HK-2 (cell line): ENCODE measurements around the gene KLHDC10.
"Not testable (repeated sequence)": the region's sequence is repeated elsewhere in the genome, so short reads cannot be mapped to it uniquely, and the experiment has no call there.

Experiments
- DNase-seq: peaks from one replicate; pipeline ENCODE4 v3.0.0-alpha.2; 2018; ENCODE audit not compliant: unreplicated experiment

KLHDC10 gene, protein sequence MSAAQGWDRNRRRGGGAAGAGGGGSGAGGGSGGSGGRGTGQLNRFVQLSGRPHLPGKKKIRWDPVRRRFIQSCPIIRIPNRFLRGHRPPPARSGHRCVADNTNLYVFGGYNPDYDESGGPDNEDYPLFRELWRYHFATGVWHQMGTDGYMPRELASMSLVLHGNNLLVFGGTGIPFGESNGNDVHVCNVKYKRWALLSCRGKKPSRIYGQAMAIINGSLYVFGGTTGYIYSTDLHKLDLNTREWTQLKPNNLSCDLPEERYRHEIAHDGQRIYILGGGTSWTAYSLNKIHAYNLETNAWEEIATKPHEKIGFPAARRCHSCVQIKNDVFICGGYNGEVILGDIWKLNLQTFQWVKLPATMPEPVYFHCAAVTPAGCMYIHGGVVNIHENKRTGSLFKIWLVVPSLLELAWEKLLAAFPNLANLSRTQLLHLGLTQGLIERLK

DNA sequence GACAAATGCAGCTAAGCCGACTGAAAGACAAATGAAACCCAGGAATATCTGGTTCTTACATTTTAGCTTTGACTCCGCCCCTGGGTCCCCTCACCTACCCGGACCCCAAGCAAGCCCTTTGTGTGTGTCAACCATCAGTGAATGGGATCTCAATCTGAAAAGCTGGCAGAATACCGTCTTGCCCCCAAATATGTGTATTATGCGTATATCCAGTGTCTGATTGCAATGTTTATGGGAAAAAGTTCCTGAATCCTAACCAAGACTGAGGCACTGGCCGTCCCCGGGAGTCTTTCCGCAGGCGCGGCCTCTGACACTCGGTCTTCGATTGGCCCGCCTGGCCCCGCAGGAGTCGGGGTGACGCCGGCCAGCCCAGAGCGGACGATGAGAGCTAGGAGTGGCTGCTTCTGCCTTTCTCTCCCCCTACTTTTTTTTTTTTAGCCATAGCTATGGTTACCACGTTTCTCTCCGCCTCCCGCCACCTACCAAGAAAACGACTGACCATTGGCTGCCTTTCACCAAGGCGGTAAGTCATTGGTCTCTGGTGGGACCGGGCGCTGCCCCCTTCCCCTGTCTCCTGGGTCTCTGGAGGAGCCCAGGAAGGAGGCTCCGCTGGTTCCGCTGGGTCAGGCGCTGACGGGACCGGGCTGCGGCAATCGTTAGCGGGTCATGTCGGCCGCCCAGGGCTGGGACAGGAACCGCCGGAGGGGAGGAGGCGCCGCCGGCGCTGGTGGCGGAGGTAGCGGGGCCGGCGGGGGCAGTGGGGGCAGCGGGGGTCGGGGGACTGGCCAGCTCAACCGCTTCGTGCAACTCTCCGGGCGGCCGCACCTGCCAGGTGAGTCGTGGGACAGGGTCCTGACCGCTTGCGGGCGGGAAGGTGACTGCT, at the start of gene KLHDC10:
KLHDC10 (plus strand) TSS at position 557 of the 883 bp plus-strand sequence; CDS start at position 667, 110 bp downstream.
- DNase-seq, result peak; percentile 94

DNA sequence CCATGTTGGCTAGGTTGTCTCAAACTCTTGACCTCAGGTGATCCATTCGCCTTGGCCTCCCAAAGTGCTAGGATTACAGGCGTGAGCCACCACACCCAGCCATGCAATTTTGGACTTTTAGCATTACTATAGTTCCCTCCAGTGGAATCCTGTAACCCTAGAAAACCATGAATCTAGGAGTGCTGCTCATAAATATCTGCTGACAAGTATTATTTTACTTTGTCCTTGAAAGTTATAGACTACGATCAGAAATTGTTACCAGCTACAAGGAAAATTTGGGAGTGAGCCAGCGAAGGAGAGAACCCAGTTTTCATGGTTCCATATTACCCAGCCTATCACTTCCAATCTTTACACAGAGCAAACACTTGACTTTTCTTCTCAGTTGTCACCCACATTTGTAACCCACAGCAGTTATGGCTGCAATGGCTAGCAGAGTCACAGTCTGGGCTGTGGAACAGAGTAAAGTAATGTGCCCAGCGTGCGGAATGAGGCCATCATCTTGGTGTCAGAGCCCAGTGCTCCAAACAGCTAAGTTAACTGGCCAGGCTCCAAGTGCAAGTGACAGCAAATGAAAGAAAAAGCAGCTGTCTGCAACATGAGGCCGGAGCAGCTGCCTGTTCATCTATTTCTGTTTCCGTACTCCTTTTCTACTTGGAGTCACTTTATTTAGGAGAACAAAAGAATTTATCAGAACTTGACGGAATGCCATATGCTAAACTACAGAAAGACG, 49.1 kb upstream of the KLHDC10 start:
- no peak for DNase-seq

DNA sequence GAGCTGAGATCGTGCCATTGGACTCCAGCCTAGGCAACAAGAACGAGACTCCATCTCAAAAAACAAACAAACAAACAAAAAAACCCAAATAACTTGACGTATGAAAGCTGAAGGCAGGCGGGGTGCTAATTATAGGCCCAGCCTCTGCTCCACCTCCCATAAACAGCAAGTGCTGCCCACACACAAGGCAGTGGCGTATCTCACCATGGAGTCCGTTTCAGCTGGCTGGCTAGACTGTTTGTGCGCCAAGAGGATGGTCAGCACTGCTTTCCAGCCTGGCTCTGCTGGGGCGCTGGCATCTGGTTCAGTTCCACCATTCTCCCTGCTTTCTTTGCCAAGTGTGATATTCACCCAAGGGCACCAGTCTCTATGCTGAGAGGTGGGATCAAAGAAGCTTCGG, 48.2 kb upstream of the KLHDC10 start:
- no peak for DNase-seq

DNA sequence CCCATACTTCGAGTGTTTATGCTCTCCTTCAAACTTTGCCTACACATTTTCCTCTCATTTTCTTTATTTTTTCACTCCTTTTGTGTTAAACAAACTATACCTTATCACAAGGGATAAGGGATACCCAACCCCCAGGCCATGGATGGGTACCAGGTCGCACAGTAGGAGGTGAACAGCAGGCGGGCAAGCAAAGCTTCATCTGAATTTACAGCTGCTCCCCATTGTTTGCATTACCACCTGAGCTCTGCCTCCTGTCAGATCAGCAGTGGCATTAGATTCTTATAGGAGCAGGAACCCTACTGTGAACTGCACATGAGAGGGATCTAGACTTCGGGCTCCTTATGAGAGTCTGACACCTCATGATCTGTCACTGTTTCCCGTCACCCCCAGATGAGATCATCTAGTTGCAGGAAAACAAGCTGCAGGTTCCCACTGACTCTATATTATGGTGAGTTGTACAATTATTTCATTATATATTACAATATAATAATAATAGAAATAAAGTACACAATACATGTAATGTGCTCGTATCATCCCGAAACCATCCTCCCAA, 47.6 kb upstream of the KLHDC10 start:
- no peak for DNase-seq

DNA sequence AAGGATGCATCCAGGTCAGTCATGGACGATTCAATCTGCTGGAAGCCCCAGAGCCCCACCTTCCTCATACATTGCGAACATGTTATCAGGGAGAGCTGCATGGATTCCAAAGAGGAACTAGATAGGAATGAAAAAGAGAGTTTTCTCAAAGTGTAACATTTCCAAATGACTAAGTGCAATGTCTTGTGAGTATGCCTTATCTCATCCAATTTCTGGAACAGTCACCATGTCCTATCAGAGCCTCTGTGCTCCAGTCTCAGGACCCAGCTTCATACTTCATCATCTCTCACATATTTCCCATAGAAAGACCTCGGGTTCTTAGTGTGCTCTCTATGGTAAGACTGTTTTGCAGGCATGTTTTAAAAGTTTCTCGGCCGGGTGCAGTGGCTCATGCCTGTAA, 45.9 kb upstream of the KLHDC10 start:
- DNase-seq, result no peak

DNA sequence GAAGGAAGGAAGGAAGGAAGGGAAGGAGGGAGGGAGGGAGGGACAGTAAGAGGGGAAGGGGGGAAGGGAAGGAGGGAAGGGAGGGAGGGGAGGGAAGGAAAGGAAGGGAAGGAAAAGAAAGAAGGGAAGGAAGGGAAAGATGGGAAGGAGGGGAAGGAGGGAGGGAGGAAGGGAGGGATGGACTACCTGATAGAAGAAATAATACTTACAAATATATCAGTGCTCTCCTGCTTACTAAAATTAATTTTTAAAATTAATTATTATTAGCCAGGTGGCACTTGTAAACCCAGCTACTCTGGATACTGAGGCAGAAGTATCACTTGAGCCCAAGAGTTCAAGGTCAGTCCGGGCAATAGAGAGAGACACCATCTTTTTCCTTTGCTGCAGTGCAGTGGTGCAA, 37.6 kb upstream of the KLHDC10 start:
- no peak for DNase-seq

DNA sequence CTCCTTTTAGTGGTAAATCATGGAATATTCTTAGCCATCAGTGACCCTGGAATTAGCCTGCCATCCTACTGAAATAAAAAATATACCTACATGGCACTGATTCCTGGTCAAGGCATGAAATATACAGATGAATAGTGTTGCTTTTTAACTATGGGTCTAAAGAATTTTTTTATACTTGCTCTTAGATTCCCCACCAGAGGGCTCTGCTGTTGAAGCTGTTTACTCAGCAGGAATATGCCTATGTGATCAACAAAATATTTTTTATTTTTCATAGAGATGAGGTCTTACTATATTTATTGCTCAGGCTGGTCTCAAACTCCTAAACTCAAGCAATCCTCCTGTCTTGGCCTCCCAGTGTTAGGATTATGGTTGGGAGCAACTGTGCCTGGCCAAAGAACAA, 32.6 kb upstream of the KLHDC10 start:
- no peak for DNase-seq

DNA sequence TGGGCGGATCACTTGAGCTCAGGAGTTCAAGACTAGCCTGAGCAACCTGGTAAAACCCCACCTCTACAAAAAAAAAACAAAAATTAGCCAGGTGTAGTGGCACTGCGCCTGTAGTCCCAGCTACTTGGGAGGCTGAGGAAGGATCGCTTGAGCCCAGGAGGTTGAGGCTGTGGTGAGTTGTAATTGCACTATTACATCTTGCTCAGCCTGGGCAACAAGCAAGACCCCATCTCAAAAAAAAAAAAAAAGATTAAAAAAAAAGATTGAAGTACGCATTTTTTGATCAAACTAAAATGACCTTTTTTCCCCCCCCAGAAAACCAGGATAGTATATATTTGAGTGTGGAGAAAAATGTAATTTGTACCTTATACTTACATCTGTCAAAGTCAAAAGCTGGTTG, 29.8 kb upstream of the KLHDC10 start:
- DNase-seq, result no peak

DNA sequence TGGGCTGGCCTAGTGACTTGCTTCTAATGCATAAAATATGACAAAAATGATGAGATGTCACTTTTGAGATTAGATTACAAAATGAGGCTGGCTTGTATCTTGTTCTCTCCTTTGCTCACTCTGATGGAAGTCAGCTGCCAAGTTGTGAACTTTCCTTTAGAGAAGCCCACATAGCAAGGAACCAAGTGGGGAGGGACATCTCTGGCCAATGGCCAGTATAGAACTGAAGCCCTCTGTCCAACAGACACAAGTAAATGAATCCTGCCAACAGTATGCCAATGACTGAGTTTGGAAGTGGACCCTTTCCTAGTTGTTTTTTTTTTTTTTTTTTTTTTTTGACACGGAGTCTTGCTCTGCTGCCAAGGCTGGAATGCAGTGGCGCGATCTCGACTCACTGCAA, 22.5 kb upstream of the KLHDC10 start:
- DNase-seq, result no peak

DNA sequence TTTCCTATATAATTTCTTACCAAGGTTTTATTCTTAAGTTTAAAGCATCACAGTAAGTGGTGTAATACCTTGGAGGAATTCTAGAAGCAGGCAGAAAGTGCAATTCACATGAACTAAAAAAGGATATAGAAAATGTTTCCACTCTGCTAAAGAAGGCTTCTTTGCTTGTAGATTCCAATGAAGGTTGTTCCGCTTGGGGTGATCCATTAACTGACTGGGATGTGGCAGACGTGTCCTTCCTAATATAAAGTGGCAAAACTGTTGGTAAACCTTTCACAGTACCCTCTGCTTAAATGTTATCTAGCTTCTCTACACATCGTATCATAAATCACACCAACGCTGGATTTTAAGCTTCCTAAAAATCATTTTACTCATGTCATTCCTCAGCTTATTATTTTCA, 21.4 kb upstream of the KLHDC10 start:
- DNase-seq, result no peak

DNA sequence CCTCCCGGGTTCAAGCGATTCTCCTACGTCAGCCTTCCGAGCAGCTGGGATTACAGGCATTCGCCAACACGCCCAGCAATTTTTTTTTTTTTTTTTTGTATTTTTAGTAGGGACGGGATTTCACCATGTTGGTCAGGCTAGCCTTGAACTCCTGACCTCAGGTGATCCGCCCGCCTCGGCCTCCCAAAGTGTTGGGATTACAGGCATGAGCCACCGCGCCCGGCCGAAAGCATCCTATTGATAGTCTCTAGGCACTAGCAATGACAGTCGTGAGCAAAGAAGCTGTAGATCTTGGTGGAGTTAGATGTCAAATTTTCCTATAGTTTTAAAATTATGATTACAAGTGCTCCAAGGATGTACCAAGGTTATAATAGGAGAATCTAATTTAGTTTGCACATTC, 18.1 kb upstream of the KLHDC10 start:
- DNase-seq, result not testable (repeated sequence)

DNA sequence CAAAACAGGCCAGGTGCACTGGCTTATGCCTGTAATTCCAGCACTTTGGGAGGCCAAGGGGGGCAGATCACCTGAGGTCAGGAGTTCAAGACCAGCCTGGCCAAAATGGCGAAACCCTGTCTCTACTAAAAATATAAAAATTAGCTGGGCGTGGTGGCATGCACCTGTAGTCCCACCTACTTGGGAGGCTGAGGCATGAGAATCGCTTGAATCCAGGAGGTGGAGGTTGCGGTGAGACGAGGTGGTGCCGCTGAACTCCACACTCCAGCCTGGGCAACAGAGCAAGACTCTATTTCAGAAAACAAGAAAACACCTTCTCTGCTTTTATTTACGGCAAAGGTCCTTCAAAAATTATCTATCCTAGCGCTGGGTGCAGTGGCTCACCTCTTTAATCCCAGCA, 15.1 kb upstream of the KLHDC10 start:
- DNase-seq, result not testable (repeated sequence)

DNA sequence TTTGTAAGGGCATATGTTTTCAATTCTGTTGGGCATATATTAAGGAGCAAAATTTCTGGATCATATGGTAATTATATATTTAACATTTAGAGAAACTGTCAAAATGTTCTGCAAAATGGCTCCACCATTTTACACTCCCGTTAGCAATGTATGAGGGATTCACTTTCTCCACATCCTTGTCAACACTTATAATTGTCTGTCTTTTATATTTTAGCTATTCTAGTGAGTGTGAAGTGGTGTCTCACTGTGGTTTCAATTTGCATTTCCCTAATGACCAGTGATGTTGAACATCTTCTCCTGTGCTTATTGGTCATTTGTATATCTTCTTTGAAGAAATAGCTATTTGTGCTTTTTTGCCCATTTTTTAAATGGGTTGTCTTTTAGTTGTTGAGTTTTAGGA, 8.1 kb upstream of the KLHDC10 start:
- DNase-seq, result no peak

DNA sequence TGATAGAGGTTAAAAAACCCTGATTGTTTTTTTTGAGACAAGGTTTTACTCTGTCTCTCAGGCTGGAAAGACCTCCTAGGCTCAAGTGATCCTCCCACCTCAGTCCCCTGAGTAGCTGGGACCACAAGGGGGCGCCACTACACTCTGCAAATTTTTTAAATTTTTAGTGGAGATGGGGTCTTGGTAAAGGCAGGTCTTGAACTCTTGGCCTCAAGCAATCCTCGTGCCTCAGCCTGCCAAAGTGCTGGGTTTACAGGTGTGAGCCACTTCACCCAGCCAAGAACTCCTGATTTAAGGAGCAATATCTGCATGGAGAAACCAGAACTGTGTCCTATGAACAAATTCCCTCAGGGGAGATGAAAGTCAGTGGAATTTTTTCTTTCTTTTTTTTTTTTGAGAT, 7.3 kb upstream of the KLHDC10 start:
- peak; percentile 57 for DNase-seq

DNA sequence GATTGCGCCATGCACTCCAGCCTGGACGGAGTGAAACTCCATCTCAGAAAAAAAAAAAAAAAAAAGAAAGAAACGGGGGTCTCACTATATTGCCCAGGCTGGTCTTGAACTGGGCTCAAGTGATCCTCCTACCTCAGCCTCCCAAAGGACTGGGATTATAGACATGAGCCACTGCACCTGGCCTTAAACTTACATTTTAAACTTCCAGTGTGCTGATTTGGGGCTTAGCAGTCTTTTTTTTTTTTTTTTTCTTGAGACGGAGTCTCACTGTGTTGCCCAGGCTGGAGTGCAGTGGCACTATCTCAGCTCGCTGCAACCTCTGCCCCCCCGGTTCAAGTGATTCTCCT, 5.8 kb upstream of the KLHDC10 start:
- DNase-seq, result not testable (repeated sequence)

DNA sequence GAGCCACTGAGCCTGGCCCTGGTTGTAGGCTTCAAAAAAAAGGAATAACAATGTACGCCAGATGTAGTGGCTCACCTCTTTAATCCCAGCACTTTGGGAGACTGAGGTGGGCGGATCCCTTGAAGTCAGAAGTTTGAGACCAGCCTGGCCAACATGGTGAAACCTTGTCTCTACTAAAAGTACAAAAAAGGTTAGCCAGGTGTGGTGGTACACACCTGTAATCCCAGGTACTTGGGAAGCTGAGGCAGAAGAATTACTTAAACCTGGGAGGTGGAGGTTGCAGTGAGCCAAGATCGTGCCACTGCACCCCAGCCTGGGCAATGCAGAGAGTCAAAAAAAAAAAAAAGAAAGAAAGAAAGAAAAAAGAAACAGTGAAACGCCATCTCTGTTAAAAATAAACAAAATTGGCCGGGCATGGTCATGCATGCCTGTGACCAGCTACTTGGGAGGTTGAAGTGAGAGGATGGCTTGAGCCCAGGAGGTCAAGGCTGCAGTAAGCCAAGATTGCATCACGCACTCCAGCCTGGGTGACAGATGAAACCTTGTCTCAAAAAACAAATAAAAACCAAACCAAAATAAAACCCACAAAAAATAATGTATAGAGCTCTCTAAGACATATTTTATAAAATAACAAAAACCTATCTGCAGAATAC, 4.7 kb upstream of the KLHDC10 start:
- no peak for DNase-seq

DNA sequence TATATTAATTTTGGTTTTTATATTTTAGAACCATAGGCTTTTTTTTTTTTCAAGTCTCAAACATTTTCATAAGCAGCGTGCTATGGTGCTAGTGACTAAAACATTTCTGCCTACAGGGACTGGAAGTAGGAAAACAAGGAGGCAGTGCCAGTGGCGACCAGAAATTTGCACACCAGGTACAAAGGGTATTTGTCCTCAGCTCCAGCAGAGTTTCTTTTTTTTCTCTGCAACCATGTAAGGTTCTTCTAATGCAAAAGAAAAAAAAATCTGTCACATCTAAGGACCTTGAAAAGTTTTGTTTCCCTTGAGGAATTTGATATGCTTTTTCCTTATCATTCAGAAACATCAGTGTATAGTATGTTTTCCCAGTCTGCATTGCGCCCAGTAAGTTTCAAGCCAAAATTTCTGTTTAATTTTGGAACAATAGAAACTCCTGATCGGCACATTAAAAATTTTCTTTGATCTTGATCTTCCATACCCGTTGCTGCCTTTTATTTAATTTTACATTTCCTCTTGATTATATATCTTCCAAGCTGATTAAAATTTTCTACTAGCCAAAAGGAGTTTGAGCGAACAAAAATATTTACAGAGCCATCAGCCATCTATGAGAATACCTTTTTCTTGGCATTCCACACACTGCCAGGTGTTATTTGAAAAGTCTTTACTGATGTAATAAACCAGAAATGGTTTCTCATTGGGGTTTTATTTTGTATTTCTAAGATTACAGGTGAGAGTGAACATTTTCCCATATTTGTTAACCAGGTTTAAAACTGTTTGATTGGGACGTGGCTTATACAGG, 956 bp upstream of the KLHDC10 start:
- no peak for DNase-seq

DNA sequence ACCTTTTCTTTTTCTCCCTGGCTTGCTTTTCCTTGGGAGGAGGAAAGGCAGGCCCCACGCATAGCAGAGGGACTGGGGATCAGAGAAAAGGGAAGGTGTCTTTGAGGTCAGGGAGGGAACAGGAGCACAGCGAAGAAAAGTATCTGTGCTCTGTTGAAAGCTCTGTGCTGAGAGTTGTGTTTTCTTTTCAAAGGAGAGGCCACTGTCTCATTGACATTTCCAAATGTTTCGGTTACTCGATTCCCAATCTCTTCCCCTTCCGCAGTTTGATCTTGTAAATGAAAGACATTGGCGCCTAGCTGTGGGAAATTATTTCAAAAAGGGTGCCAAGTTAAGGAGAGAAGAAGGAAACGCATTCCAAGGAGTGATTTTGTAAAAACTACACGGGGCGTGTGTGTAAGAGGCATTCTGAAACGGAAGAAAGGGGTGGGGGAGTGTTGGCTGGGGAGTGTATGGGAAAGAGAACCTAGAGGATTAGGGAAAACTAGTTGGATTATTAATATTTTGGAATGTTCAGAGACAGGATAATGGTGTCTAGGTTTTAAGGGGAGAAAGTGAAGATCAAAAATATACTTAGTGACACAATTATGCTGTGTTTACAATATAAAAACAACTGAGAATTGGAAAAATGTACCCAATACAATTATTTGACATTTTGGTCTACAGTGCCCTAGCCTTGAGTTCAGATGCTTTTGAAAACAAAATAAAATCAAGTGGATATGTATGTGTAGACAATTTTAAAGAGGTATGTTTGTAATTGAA, 708 bp downstream of the KLHDC10 start:
- no peak for DNase-seq

DNA sequence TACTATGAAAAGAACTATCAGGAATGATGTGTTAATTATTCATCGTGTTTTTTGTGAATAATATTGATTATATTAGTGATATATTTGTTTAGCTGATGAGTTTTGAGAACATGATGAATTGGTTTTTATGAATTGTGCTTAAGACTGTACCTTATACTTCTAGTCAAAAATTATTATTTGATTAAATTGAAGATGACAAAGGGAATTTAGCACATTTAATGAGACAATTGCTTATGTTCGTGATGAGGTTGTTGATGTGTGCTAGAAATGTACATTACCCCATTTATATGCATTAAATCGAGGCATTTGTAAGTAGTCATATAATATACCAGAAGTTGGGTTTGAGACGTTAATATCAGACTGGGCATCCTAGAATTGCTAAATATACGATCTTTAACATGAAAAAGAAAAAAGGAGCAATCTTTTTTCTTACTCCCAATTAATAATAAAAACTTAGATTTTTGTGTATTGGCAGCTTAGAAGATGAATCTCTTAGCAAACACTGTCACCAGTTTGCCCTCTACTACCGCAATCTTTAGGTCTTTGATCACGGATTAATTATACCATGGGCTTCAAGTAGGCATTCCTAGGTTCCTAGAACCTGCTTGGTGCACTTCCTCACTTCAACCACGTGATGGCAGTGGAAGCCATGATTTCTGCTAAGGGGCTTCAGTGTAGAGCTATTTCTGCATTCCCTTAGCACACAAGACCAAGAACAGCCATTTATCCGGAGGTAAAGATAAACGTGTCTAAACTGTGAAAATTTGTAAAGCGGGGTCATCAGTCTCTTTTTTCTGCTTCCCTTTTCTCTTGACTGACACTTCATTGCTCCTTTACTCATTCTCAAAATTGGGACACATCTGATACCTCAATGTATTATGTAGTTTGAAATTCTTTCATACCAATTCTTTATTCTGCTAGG, 1.6 kb downstream of the KLHDC10 start:
- peak; percentile 60 for DNase-seq
